Measurements from ENCODE around the gene RDH13. TPM values are rescaled to one million over a fixed set of nuclear protein-coding genes. Genes with fewer than 3 reads are reported as not detected.

Gene RDH13
- total RNA-seq, 1 donor: 12.7 TPM

DNA sequence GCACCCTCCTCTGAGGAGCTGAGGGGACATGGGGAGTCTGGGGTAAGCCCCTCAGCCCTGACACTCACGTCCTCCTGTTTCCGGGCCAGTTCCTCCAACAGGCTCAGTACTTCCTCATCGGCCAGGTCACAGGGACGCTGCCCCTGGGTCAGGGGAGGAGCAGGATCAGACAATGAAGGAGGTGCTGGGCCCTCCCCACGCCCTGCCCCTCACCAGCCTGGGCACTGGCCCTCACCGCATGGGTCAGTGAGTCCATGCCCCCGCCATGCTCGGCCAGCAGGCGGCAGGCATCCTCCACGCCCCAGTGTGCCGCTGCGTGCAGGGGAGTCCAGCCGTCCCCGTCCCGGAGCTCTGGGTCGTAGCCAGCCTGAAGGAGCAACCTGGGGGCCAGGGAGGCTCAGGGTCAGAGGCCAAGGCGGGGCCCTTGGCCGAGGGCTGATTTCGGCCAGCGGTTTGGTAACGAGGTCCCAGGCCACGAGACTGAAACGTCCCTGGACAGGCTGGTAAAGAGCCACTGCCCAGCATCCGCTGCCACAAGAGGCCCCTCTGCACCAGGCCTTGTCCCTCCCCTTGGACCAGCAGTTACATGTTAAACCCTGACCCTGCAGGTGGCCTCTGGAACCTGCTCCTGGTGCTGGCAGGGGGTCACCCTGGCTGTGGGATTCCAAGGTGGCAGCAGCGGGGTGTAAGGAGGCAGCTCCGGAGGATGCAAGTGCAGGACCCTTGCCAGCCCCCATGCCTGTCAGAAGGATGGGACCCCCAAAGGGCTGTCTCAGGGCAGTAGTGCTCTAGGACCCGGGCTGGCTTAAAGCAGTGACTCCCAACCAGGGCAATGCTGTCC is 36.0 kb upstream of the RDH13 start:
- H3K4me2 ChIP-seq (ENCODE audit: insufficient read depth, low read length): no peak overlapping the region
- H3K27ac ChIP-seq (ENCODE audit: low read depth, low read length): no peak overlapping the region
- no peaks in the 10 kb centered on the region for H3K27me3 ChIP-seq (ENCODE audit: insufficient read depth, low read length)
- peak; percentile 79 for DNase-seq (ENCODE audit: insufficient read length, low spot score, missing footprints)
- H3K36me3 ChIP-seq (ENCODE audit: insufficient read depth, low read length): peaks cover 45% of the 10 kb centered on the region
- H3K4me3 ChIP-seq (ENCODE audit: insufficient read depth, low read length): no peak overlapping the region
- TF ChIP-seq, protein P1, sequence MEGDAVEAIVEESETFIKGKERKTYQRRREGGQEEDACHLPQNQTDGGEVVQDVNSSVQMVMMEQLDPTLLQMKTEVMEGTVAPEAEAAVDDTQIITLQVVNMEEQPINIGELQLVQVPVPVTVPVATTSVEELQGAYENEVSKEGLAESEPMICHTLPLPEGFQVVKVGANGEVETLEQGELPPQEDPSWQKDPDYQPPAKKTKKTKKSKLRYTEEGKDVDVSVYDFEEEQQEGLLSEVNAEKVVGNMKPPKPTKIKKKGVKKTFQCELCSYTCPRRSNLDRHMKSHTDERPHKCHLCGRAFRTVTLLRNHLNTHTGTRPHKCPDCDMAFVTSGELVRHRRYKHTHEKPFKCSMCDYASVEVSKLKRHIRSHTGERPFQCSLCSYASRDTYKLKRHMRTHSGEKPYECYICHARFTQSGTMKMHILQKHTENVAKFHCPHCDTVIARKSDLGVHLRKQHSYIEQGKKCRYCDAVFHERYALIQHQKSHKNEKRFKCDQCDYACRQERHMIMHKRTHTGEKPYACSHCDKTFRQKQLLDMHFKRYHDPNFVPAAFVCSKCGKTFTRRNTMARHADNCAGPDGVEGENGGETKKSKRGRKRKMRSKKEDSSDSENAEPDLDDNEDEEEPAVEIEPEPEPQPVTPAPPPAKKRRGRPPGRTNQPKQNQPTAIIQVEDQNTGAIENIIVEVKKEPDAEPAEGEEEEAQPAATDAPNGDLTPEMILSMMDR (IDR thresholded peaks at IDR 0.05; ENCODE audit: extremely low read depth, low read depth, low read length): no peak
- H4K20me1 ChIP-seq (ENCODE audit: insufficient read depth, low read length): peaks cover 17% of the 10 kb centered on the region
- no peaks in the 10 kb centered on the region for H3K4me1 ChIP-seq (ENCODE audit: insufficient read depth, low read length)
- H3K79me2 ChIP-seq (ENCODE audit: insufficient read depth, low read length): peaks cover 21% of the 10 kb centered on the region
- H3K9me3 ChIP-seq (ENCODE audit: low read depth, low read length): peaks cover 3% of the 10 kb centered on the region
- no peak overlapping the region for H2AFZ ChIP-seq (ENCODE audit: low read length)

DNA sequence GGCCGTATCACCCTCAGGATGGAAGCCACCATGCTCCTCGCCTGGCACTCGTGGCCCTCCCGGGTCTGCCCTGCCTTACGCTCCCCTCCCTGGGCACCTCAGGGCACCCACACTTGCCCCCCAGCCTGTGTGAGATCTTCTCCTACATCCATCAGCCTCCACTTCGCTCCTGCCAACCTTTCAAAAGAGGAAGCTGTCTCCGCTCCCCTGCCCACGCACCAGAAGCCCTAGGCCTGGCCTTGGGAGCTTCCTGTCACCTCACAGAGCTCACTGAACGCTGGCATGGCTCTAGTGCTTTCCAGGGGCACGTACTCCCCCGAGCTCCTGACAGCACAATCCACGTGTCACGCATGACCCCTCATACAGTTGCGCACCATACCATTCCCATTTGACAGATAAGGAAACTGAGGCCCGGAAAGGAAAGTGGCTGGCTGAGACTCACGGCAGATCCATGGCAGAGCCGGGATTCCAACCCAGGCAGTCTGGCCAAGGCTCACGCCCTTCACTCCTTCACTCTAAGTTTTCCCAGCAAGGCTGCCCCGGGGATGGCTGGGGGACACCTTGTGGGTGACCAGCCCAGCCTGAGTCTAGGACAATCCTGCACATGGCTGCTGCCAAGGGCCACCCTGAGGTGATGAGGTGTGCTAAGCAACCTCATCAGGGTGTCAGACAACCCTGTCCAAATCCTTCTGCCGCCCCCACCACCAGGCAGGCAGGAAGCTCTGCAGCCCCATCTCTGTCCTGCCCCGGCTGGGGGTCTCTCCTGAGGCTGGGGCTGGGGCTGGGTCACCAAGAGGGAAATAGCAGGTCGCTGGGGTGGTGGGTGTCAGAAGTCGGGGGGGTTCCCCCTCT is 35.1 kb upstream of the RDH13 start:
- H3K4me3 ChIP-seq (ENCODE audit: insufficient read depth, low read length): no peak overlapping the region
- DNase-seq (ENCODE audit: insufficient read length, low spot score, missing footprints): peak; percentile 78
- TF ChIP-seq, protein P1 (IDR thresholded peaks at IDR 0.05; ENCODE audit: extremely low read depth, low read depth, low read length): no peak
- H2AFZ ChIP-seq (ENCODE audit: low read length): no peak overlapping the region
- H3K79me2 ChIP-seq (ENCODE audit: insufficient read depth, low read length): peaks cover 17% of the 10 kb centered on the region
- no peaks in the 10 kb centered on the region for H3K4me1 ChIP-seq (ENCODE audit: insufficient read depth, low read length)
- H4K20me1 ChIP-seq (ENCODE audit: insufficient read depth, low read length): peaks cover 13% of the 10 kb centered on the region
- H3K27ac ChIP-seq (ENCODE audit: low read depth, low read length): no peak overlapping the region
- peaks cover 2% of the 10 kb centered on the region for H3K9me3 ChIP-seq (ENCODE audit: low read depth, low read length)
- H3K4me2 ChIP-seq (ENCODE audit: insufficient read depth, low read length): no peak overlapping the region
- H3K27me3 ChIP-seq (ENCODE audit: insufficient read depth, low read length): no peaks in the 10 kb centered on the region
- peaks cover 38% of the 10 kb centered on the region for H3K36me3 ChIP-seq (ENCODE audit: insufficient read depth, low read length)

DNA sequence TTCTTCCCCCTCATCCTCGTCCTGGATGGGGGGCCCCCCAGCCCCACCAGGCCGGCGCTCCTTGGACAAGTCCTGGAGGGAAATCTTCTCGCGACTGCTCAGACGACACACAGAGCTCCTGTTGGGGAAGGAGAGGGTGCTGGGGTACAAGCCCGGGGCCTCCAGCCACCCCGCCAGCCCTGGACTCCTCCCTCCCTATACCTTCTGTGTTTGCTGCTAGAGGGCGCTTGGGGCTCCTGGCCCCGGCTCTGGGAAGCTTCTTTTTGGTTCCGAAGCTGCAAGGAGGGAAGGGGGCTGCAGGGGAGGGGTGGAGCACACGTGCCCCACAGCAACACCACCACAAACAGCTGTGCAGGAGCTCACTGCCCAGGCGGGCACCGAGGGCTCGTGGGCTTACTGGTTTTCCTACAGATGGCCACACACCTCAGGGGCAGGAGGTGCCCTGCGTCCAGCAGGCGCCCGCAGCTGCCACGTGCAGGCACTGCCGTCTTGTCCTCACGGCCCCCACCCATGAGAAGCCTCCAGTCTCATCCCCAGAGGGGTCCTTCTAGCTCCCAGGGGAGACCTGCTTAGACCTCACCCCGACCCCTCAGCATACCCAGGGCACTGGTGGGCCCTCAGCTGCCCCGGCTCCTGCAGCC is 33.2 kb upstream of the RDH13 start:
- no peak overlapping the region for H3K4me3 ChIP-seq (ENCODE audit: insufficient read depth, low read length)
- no peak overlapping the region for H2AFZ ChIP-seq (ENCODE audit: low read length)
- peak; percentile 89 for DNase-seq (ENCODE audit: insufficient read length, low spot score, missing footprints)
- no peaks in the 10 kb centered on the region for H3K9me3 ChIP-seq (ENCODE audit: low read depth, low read length)
- H3K27ac ChIP-seq (ENCODE audit: low read depth, low read length): no peak overlapping the region
- peaks cover 13% of the 10 kb centered on the region for H4K20me1 ChIP-seq (ENCODE audit: insufficient read depth, low read length)
- H3K36me3 ChIP-seq (ENCODE audit: insufficient read depth, low read length): peaks cover 20% of the 10 kb centered on the region
- peaks cover 10% of the 10 kb centered on the region for H3K79me2 ChIP-seq (ENCODE audit: insufficient read depth, low read length)
- H3K4me2 ChIP-seq (ENCODE audit: insufficient read depth, low read length): no peak overlapping the region
- no peaks in the 10 kb centered on the region for H3K27me3 ChIP-seq (ENCODE audit: insufficient read depth, low read length)
- no peaks in the 10 kb centered on the region for H3K4me1 ChIP-seq (ENCODE audit: insufficient read depth, low read length)
- TF ChIP-seq, protein P1 (IDR thresholded peaks at IDR 0.05; ENCODE audit: extremely low read depth, low read depth, low read length): no peak
